Jurkat, Clone E6-1 (cell line): Measurements from ENCODE around the gene ALMS1.
"Not testable (repeated sequence)": the region's sequence is repeated elsewhere in the genome, so short reads cannot be mapped to it uniquely, and the experiment has no call there.

Experiments used
- DNase-seq: peaks from one replicate; pipeline ENCODE4 v3.0.0-alpha.2; 2011; ENCODE audit warnings: low read depth, low spot score
- H3K4me3 ChIP-seq: 2 replicates; pipeline ENCODE4 v1.5.1; 2011; ENCODE audit warnings: mild to moderate bottlenecking, low read length, control low read depth, moderate library complexity

Gene ALMS1

GRCh38 chr2:73402386-73403103, 16.9 kb downstream of the ALMS1 start:
- no peak for DNase-seq
- H3K4me3 ChIP-seq = no peak overlapping the region

DNA sequence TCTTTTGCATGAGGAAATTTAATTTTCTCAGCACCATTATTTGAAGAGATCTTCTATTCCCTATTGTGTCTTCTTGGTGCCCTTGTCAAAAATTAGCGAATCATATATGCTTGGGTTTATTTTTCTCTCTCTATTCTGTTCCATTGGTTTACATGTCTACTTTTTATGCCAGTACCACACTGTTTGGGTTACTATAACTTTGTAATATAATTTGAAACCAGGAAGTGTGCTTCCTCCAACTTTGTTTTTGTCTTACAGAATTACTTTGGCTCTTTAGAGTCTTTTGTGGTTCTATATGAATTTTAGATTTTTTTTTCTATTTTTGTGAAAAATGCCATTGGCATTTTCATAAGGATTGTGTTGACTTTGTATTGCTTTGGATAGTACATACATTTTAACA, 17.6 kb downstream of the ALMS1 start:
- no peak for DNase-seq
- no peak overlapping the region for H3K4me3 ChIP-seq

GRCh38 chr2:73404409-73404808, 18.8 kb downstream of the ALMS1 start:
- DNase-seq = no peak

DNA sequence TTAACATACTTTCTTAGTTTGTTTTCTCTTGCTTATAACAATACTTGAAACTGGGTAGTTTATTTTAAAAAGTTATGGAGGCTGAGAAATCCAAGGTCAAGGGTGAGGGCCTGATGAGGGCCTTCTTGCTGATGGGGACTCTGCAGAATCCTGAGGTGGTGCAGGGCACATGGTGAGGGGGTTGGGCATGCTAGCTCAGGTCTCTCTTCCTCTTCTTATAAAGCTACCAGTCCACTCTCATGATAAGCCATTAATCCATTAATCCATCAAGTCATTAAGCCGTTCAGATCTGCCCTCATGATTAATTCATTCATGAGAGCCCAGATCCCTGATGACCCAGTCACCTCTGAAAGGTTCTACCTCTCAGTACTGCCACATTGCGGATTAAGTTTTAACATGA, 21.4 kb downstream of the ALMS1 start:
- DNase-seq = no peak
- no peak overlapping the region for H3K4me3 ChIP-seq

More at GRCh38 chr2:73404409-73404808, 18.8 kb downstream of the ALMS1 start:
- no peak overlapping the region for H3K4me3 ChIP-seq

- DNase-seq = no peak
Measured at GRCh38 chr2:73408198-73408597, 22.6 kb downstream of the ALMS1 start.

DNA sequence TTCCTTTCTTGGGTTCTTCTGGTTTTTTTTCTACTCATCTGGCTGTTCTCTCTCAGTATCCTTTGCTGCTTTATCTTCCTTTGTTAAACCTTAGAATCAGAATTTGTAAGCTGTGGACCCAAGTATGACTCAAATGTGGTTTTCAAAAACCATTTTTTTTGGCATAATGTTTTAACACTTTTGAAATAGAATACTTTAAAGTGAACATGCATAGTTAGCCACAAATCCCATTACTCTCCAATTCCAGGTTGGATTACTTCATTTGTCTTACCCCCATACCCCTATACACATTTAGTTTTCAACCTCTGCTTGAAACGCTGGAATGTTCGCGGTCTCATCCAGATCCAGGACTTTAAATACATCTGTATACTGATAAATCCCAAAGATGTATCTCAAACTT, 29.1 kb downstream of the ALMS1 start:
- no peak overlapping the region for H3K4me3 ChIP-seq
- no peak for DNase-seq

More at GRCh38 chr2:73408198-73408597, 22.6 kb downstream of the ALMS1 start:
- no peak overlapping the region for H3K4me3 ChIP-seq

DNA sequence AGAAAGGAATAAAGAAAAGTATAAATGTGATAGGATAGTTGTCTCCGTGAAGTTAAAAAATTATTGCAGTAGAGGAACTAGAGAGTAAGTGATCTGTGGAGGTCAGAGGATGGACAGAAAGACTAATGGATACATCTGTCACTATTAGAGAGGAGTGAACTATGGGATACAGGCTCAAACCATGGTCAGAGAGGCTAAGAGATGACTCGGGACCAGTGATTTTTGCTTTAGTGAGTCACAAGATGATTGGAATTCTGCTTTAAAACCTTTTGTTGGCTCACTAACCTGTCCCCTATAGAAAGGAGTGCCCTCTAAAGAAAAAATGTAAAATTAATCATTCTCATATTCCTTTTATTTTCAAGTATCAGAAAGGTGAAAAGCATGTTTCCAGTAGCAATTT, 30.3 kb downstream of the ALMS1 start:
- no peak for DNase-seq
- no peak overlapping the region for H3K4me3 ChIP-seq

DNA sequence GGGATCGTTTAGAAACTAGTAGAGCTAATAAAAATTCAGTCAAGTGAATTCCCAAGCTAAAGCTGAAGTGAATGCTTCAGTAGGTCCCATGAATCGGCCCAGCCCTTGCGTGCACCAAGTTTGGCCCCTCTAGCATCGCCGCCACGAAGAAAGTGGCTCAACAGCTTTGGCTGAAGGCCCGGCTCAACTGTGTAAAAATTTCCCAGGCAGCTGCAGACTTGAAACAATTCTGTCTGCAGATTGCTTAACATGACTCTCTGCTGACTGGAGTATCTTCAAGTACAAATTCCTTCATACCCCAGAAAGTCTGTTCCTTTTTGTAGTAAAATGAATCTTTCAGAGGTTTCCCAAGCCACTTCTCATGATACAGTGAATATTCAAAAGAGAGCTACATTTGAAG, 32.7 kb downstream of the ALMS1 start:
- no peak for DNase-seq
- H3K4me3 ChIP-seq = no peak overlapping the region

DNA sequence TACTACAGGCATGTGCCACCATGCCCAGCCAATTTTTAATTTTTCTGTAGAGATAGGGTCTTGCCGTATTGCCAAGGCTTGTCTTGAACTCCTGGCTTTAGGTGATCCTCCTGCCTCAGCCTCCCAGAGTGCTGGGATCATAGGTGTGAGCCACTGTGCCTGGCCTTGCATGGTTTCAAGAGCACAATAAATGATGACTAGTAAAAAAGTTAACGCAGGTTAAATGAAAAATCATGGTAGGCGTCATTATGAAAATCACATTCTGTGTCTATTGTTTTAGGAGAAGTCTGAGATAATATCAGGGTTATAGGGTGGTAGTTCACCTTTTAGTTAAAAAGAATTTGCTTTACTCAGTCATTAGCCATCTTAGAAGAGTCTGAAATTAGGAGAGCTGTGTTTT, 38.3 kb downstream of the ALMS1 start:
- no peak overlapping the region for H3K4me3 ChIP-seq
- DNase-seq = no peak

GRCh38 chr2:73426176-73426575, 40.5 kb downstream of the ALMS1 start:
- no peak for DNase-seq
- H3K4me3 ChIP-seq = no peak overlapping the region

GRCh38 chr2:73436019-73436418, 50.4 kb downstream of the ALMS1 start:
- no peak for DNase-seq
- no peak overlapping the region for H3K4me3 ChIP-seq

GRCh38 chr2:73444202-73444601, 58.6 kb downstream of the ALMS1 start:
- no peak for DNase-seq
- H3K4me3 ChIP-seq = no peak overlapping the region

- H3K4me3 ChIP-seq = no peak overlapping the region
- DNase-seq = no peak
Measured at GRCh38 chr2:73448856-73449255, 63.2 kb downstream of the ALMS1 start.

- DNase-seq = no peak
- no peak overlapping the region for H3K4me3 ChIP-seq
Measured at GRCh38 chr2:73449404-73449803, 63.8 kb downstream of the ALMS1 start.

DNA sequence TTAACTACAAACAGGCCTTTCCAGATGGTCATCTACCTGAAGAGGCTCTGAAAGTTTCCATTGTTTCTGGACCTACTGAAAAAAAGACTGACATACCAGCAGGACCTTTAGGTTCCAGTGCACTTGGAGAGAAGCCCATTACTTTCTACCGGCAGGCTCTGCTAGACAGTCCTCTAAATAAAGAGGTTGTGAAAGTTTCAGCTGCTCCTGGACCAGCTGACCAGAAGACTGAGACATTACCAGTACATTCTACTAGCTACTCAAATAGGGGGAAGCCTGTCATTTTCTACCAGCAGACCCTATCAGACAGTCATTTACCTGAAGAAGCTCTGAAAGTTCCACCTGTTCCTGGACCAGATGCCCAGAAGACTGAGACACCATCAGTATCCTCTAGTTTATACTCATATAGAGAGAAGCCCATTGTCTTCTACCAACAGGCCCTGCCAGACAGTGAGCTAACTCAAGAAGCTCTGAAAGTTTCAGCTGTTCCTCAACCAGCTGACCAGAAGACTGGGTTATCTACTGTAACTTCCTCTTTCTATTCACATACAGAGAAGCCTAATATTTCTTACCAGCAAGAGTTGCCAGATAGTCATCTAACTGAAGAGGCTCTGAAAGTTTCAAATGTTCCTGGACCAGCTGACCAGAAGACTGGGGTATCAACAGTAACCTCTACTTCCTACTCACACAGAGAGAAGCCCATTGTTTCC, 65.8 kb downstream of the ALMS1 start:
- DNase-seq = no peak
- H3K4me3 ChIP-seq = no peak overlapping the region

GRCh38 chr2:73457982-73458381, 72.3 kb downstream of the ALMS1 start:
- H3K4me3 ChIP-seq = no peak overlapping the region
- DNase-seq = no peak

DNA sequence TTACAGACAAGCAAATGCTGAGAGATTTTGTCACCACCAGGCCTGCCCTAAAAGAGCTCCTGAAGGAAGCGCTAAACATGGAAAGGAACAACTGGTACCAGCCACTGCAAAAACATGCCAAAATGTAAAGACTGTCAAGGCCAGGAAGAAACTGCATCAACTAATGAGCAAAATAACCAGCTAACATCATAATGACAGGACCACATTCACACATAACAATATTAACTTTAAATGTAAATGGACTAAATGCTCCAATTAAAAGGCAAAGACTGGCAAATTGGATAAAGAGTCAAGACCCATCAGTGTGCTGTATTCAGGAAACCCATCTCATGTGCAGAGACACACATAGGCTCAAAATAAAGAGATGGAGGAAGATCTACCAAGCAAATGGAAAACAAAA, 76.8 kb downstream of the ALMS1 start:
- not testable (repeated sequence) for H3K4me3 ChIP-seq, DNase-seq

DNA sequence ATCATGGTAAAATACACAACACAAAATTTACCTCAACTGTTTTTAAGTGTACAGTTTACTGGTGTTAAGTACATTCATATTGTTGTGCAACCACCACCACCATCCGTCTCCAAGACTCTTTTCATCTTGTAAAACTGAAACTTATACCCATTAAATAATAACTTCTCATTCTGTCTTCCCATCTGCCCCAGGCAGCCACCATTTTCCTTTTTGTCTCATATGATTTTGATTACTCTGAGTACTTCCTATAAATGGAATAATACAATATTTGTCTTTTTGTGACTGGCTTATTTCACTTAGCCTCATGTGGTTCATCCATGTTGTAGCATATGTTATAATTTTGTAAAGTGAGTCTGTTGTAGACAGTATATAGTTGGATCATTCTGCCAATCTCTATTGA, 82.7 kb downstream of the ALMS1 start:
- H3K4me3 ChIP-seq = no peak overlapping the region
- no peak for DNase-seq

GRCh38 chr2:73483874-73484273, 98.2 kb downstream of the ALMS1 start:
- not testable (repeated sequence) for H3K4me3 ChIP-seq, DNase-seq

DNA sequence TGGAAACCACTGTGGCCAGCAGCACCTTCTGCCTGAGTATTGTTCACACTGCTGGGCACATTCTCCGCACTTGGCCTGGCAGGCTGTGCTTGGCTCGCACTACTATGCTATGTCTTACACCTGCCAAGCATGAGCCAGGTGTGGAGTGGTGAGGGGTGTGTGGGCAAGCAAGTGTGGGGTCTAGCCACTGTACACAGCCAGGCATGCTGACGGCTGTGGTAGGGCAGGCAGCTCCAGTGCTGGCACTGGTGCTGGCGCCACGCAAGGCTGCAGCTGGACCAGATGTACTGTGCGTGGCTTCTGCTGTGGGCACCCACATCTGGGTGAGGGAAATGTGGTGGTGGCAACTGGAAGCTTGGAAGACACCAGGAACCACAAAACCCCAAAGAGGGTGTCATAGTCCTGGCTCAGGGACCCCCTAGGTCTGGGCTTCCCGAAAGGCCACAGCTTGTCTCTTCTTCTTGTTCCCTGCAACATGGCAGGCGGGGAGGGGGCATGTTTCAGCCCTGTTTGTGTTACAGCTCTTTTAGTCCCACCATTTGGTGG, 101.5 kb downstream of the ALMS1 start:
- H3K4me3 ChIP-seq = no peak overlapping the region
- DNase-seq = no peak

GRCh38 chr2:73488079-73488478, 102.4 kb downstream of the ALMS1 start:
- no peak overlapping the region for H3K4me3 ChIP-seq
- DNase-seq = no peak
